ENCODE results near the gene GNG7.

DNA sequence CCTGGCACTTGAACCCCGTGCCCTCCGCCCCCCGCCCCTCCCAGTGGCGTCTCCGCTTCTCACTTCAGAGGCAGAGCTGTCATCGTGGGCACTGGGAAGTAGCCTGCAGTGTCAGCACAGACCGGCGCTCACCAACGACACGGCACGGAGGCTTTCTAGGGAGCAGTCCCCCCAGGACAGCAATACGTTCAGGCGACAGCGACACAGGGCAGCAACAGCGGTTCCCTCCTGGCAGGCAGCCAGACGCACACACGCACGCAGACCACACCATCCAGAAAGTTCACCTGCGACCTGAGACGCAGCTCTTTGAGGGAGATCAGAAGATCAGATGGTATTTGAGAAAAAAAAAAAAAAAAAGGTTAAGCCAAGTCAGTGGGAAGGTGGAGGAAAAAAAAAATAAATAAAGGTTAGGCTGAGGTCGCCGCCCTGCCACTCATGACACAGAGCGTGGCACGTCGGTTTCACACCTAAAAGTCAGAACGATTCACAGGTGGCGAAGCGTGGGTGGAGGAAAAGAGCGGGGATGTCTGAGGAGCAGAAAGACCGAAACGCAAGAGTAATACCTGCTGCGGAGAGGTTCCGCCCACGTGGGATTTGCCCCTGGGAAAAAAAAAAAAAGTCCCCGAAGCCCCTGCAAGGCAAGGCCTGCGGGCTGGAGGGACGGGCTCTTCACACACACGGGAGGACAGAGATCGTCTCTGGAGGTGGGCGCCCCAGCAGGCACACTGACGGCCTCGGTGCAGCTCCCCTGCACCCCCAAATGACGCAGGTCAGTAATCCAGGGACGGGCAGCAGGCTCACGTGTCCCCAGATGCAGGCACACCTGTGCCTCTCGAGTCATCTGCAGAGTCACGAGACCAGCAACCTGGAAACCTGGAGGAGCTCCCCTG lies 94.5 kb downstream of the GNG7 start:
- TF ChIP-seq, protein P1, sequence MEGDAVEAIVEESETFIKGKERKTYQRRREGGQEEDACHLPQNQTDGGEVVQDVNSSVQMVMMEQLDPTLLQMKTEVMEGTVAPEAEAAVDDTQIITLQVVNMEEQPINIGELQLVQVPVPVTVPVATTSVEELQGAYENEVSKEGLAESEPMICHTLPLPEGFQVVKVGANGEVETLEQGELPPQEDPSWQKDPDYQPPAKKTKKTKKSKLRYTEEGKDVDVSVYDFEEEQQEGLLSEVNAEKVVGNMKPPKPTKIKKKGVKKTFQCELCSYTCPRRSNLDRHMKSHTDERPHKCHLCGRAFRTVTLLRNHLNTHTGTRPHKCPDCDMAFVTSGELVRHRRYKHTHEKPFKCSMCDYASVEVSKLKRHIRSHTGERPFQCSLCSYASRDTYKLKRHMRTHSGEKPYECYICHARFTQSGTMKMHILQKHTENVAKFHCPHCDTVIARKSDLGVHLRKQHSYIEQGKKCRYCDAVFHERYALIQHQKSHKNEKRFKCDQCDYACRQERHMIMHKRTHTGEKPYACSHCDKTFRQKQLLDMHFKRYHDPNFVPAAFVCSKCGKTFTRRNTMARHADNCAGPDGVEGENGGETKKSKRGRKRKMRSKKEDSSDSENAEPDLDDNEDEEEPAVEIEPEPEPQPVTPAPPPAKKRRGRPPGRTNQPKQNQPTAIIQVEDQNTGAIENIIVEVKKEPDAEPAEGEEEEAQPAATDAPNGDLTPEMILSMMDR (IDR thresholded peaks at IDR 0.05; ENCODE audit: low read length), result no peak
- no peak for TF ChIP-seq EZH2phosphoT487 (IDR thresholded peaks at IDR 0.05; ENCODE audit: low read length)

Data from MM.1S (cell line).